GM11168 (cell line): ENCODE results near the gene IMMP2L.

Experiments
- in situ Hi-C: fragments of 300-500 bp; cut with MboI; formaldehyde crosslinking; loops from one replicate; pipeline ENCODE4 v1.12.0; 2022; ENCODE audit warnings: low sequenced_read_pairs; ENCODE audit not compliant: unreplicated experiment

IMMP2L gene

GRCh38 chr7:111560773-111561653 lies 1.3 kb downstream of the IMMP2L start:
- in situ Hi-C loops: no loop called here

- in situ Hi-C loops: no loop called here
Observed at GRCh38 chr7:111558991-111559390, 3.3 kb downstream of the IMMP2L start.

- in situ Hi-C loops: no loop called here
Observed at GRCh38 chr7:111556977-111557376, 5.3 kb downstream of the IMMP2L start.

- in situ Hi-C loops: no loop called here
Observed at GRCh38 chr7:111554086-111554485, 8.2 kb downstream of the IMMP2L start.

- in situ Hi-C loops: no loop called here
Observed at GRCh38 chr7:111541067-111541466, 21.2 kb downstream of the IMMP2L start.

- in situ Hi-C loops: no loop called here
Observed at GRCh38 chr7:111540199-111540815, 22.0 kb downstream of the IMMP2L start.

GRCh38 chr7:111537134-111537533 lies 25.2 kb downstream of the IMMP2L start:
- in situ Hi-C loops: no loop called here

GRCh38 chr7:111535142-111535870 lies 27.0 kb downstream of the IMMP2L start:
- in situ Hi-C loops: no loop called here

- in situ Hi-C loops: no loop called here
Observed at GRCh38 chr7:111532625-111533024, 29.7 kb downstream of the IMMP2L start.

- in situ Hi-C loops: no loop called here
Observed at GRCh38 chr7:111531993-111532392, 30.3 kb downstream of the IMMP2L start.

- in situ Hi-C loops: no loop called here
Observed at GRCh38 chr7:111530356-111530668, 32.0 kb downstream of the IMMP2L start.

GRCh38 chr7:111529507-111530355 lies 32.6 kb downstream of the IMMP2L start:
- in situ Hi-C loops: no loop called here

GRCh38 chr7:111528331-111528730 lies 34.0 kb downstream of the IMMP2L start:
- in situ Hi-C loops: no loop called here

- in situ Hi-C loops: no loop called here
Observed at GRCh38 chr7:111527545-111527944, 34.7 kb downstream of the IMMP2L start.

GRCh38 chr7:111525100-111525499 lies 37.2 kb downstream of the IMMP2L start:
- in situ Hi-C loops: no loop called here

- in situ Hi-C loops: no loop called here
Observed at GRCh38 chr7:111521660-111522059, 40.6 kb downstream of the IMMP2L start.

- in situ Hi-C loops: no loop called here
Observed at GRCh38 chr7:111518264-111518663, 44.0 kb downstream of the IMMP2L start.

GRCh38 chr7:111517549-111517951 lies 44.7 kb downstream of the IMMP2L start:
- in situ Hi-C loops: no loop called here

GRCh38 chr7:111516612-111517011 lies 45.7 kb downstream of the IMMP2L start:
- in situ Hi-C loops: no loop called here

GRCh38 chr7:111513566-111513965 lies 48.7 kb downstream of the IMMP2L start:
- in situ Hi-C loops: no loop called here
